ENCODE data around the gene RPS6KL1.

RPS6KL1 gene

GRCh38 chr14:74898083-74898482 lies 25.0 kb downstream of the RPS6KL1 start:
- no peak for DNase-seq (ENCODE audit: low read depth)
- no peak for TF ChIP-seq CTCF (IDR thresholded peaks at IDR 0.05; ENCODE audit: control insufficient read depth, extremely low read depth, insufficient read depth)
- no peak overlapping the region for H3K4me3 ChIP-seq (ENCODE audit: low read depth, low read length)

GRCh38 chr14:74897642-74898041 lies 25.4 kb downstream of the RPS6KL1 start:
- no peak overlapping the region for H3K4me3 ChIP-seq (ENCODE audit: low read depth, low read length)
- no peak for DNase-seq (ENCODE audit: low read depth)
- TF ChIP-seq CTCF (IDR thresholded peaks at IDR 0.05; ENCODE audit: control insufficient read depth, extremely low read depth, insufficient read depth): no peak

- DNase-seq (ENCODE audit: low read depth): no peak
- no peak for TF ChIP-seq CTCF (IDR thresholded peaks at IDR 0.05; ENCODE audit: control insufficient read depth, extremely low read depth, insufficient read depth)
- no peak overlapping the region for H3K4me3 ChIP-seq (ENCODE audit: low read depth, low read length)
These were observed 26.7 kb downstream of the RPS6KL1 start for GRCh38 chr14:74896400-74896799.

GRCh38 chr14:74893614-74894091 lies 29.4 kb downstream of the RPS6KL1 start:
- TF ChIP-seq CTCF (IDR thresholded peaks at IDR 0.05; ENCODE audit: control insufficient read depth, extremely low read depth, insufficient read depth): no peak
- no peak for DNase-seq (ENCODE audit: low read depth)
- no peak overlapping the region for H3K4me3 ChIP-seq (ENCODE audit: low read depth, low read length)

GRCh38 chr14:74892745-74893144 lies 30.3 kb downstream of the RPS6KL1 start:
- no peak for TF ChIP-seq CTCF (IDR thresholded peaks at IDR 0.05; ENCODE audit: control insufficient read depth, extremely low read depth, insufficient read depth)
- no peak for DNase-seq (ENCODE audit: low read depth)
- no peak overlapping the region for H3K4me3 ChIP-seq (ENCODE audit: low read depth, low read length)

- no peak overlapping the region for H3K4me3 ChIP-seq (ENCODE audit: low read depth, low read length)
- no peak for DNase-seq (ENCODE audit: low read depth)
- no peak for TF ChIP-seq CTCF (IDR thresholded peaks at IDR 0.05; ENCODE audit: control insufficient read depth, extremely low read depth, insufficient read depth)
These were observed 31.2 kb downstream of the RPS6KL1 start for GRCh38 chr14:74891870-74892269.

- no peak for TF ChIP-seq CTCF (IDR thresholded peaks at IDR 0.05; ENCODE audit: control insufficient read depth, extremely low read depth, insufficient read depth)
- DNase-seq (ENCODE audit: low read depth): no peak
These were observed 32.8 kb downstream of the RPS6KL1 start for GRCh38 chr14:74890262-74890661.

More at GRCh38 chr14:74890262-74890661, 32.8 kb downstream of the RPS6KL1 start:
- H3K4me3 ChIP-seq (ENCODE audit: low read depth, low read length): no peak overlapping the region

All from LNCaP clone FGC (cell line).